GM12801 (cell line): ENCODE data around the gene SMIM45.

Source experiments
- TF ChIP-seq, protein P1 (sequence below): IDR thresholded peaks from one replicate; pipeline ENCODE4 v1.5.1; 2011; ENCODE audit warnings: control low read depth; ENCODE audit not compliant: insufficient read length; ENCODE audit errors: extremely low read depth

Gene SMIM45

DNA sequence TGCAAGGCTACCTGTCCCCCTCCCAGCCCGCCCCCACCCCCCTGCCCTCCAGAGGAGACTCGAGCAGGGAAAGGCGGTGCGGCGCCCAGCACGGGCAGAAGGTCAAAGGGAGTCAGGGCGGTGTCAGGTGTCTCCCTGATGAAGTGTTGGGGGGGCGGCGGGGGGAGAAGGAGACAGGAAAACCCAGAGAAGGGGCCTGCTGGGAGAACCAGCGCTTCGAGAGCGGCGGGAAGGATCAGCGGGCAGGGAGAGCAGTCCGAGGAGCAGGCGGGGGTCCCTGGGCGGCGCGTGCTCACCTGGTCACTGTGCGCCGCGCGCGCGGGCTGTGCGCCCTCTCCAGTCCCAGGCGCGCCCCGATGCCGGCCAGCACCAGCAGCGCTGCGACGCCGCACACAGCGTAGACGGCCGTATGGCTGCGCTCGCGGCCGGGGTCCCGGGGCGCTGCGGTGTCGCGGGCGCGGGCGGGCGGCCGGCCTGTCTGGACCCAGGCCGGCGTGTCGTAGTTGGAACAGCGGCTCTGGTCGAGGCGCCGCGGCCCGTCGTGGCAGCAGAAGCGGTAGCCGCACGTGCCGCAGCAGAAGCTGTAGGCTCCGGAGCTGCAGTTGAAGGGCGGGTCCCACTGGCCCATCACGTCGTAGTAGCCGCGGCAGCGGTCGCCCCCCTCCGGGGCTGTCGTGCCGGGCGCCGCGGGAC lies 38.0 kb upstream of the SMIM45 start:
- TF ChIP-seq, protein P1, sequence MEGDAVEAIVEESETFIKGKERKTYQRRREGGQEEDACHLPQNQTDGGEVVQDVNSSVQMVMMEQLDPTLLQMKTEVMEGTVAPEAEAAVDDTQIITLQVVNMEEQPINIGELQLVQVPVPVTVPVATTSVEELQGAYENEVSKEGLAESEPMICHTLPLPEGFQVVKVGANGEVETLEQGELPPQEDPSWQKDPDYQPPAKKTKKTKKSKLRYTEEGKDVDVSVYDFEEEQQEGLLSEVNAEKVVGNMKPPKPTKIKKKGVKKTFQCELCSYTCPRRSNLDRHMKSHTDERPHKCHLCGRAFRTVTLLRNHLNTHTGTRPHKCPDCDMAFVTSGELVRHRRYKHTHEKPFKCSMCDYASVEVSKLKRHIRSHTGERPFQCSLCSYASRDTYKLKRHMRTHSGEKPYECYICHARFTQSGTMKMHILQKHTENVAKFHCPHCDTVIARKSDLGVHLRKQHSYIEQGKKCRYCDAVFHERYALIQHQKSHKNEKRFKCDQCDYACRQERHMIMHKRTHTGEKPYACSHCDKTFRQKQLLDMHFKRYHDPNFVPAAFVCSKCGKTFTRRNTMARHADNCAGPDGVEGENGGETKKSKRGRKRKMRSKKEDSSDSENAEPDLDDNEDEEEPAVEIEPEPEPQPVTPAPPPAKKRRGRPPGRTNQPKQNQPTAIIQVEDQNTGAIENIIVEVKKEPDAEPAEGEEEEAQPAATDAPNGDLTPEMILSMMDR, result no peak

DNA sequence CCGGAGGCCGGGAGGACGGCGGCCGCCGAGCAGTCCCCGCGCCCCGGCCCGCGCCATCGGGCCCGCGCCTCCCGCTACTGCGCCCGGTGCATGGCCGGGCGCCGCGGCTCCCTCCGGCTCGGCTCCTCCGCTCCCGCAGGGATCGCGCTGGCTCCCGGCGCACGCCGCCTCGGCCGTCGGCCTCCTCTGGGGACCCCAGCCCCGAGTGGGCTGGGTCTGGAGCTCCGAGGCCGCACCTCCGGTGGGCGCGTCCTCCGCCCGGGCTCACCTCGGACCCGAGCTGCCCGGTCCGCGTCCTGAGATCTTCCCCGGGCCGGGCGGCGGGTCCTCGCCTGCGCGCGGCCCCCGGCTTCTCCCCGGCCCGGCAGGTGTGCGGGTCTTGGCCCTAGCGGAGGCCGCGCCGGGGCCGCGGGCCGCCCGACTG lies 37.3 kb upstream of the SMIM45 start:
- TF ChIP-seq, protein P1, result no peak

DNA sequence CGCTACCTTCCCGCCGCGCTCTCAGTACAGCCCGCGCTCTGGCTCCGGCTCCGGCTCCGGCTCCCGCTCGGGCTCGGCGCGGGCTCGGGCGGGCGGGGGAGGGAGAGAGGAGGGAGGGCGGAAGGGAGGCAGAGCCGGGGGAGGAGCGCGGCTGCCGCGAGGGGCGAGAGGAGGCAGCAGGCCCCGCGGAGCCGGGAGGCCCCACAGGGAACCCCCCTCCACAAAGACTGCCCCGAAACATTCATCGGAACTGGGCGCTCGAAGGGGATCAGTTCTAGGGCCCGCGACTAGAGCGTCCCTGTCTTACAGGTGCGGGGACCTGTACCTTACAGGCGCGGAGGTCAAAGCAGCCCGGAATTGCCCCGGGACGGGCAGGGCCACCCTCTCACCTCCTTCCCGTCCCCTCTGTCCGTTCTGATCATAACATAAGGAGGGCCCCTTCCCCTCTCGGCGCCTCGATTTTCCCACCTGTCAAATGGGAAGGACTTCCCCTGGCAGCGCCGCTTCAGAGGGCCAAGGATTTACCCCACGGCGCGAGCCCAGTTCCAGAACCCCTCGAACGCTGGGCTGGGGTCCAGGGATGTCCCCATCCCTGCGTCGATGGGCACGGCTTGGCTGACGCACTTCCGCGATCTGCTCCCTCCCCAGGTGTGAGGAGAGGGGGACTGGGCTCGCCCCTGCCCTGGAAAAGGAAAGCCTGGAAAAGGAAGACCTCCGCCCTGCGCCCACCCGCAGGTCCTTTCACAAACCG lies 36.7 kb upstream of the SMIM45 start, which contains the start of gene SHISA8:
TSS of gene SHISA8 (minus strand) at position 40 of the 751 bp plus-strand sequence. CDS start 407 bp downstream, outside the sequence.
- TF ChIP-seq, protein P1, result no peak

DNA sequence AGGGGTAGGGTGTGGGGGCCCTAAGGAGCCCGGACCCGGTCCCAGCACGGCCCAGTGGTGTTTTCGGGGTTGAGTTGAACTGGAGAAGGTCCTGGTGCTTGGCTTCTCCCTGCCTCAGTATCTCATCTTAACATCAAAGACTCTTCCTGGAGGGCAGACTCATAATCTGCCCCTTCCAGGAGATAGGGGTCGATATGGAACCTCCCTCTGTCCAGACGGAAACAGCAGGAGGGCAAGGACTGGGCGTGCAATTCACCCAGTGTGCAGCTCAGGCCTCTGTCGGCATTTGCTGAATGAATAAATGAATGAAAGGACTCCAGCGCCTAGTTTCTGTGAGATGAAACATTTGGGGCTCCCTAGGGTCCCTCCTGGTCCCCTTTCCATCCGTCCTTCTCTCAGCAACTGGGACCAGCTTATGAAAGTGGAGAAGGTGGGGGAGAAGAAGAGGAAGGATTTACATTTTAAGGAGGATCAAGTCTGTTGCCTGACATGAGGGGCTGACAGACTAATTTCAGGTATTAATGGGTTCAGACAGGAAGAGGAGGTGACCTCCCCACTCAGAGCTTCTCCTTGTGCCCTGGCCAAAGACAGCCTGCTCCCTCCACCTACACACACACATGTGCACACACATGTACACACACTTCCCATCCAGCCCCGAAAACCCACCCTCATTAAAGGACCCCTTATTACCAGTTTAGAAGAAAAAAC lies 36.0 kb upstream of the SMIM45 start:
- TF ChIP-seq, protein P1, result no peak

DNA sequence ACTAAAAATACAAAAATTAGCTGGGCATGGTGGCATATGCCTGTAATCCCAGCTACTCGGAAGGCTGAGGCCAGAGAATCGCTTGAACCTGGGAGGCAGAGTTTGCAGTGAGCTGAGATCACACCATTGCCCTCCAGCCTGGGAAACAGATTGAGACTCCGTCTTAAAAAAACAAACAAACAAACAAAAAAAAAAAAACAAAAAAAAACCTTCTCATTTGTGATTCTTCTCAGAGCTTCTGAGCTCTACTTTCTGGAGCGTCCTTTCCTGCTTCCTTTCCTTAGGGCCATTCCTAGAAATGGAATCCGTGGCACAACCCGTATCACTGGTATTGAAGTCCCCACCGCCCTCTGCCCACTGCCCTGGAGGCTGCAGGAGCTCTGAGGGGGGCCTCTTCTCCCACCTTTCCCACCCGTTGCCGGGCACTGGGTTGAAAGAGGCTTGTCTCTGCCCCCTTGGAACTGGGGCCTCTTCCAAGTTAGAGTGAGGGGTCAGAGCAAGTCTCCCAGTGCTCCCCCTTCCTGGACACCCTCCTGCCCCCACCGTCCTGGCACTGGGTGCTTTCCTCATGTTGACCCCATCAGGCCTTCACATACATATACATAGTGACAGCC lies 35.1 kb upstream of the SMIM45 start:
- TF ChIP-seq, protein P1, result no peak

DNA sequence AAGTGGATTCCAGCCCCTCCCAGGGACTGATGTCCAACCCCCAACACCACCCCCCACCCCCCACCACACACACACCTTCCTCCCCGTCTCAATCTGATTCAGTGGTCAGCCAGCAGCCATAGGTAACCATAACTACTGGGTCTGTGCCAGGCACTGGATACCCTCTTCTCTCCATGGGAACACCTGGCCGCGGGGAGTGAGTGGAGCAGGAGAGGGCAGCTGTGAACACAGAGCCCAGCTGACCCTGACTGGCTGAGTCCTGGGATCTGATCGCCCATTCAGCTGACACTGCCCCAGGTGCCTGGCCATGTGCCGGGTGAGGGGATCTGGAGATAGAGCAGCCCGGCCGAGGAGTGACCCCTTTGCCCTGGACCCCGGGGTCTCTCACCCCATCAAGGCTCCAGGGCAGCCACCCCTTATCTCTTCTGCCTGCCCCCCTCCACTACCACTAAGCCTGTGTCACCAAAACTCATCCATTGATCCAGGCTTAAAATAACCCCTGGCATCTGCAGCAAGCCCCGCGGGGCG lies 34.5 kb upstream of the SMIM45 start:
- TF ChIP-seq, protein P1, result no peak
